Brain microvascular endothelial cell (primary cell): Measurements from ENCODE around the gene ZBTB44.
"Not testable (repeated sequence)": the region's sequence is repeated elsewhere in the genome, so short reads cannot be mapped to it uniquely, and the experiment has no call there.

Experiments
- DNase-seq: peaks from one replicate; pipeline ENCODE4 v3.0.0-alpha.2; 2020
- H3K27ac ChIP-seq: fragments of 250-450 bp; sonication (Bioruptor Pico); 2 replicates; pipeline ENCODE4 v1.5.1; 2020; ENCODE audit warnings: mild to moderate bottlenecking, moderate library complexity
- H3K27me3 ChIP-seq: fragments of 250-450 bp; sonication (Bioruptor Pico); replicated peaks from 2 replicates; pipeline ENCODE4 v1.5.1; 2020; ENCODE audit warnings: mild to moderate bottlenecking
- H3K36me3 ChIP-seq: fragments of 250-450 bp; sonication (Bioruptor Pico); replicated peaks from 2 replicates; pipeline ENCODE4 v1.5.1; 2020; ENCODE audit warnings: mild to moderate bottlenecking
- H3K4me3 ChIP-seq: 2 replicates; pipeline ENCODE4 v1.5.1; 2011; ENCODE audit warnings: low read depth, mild to moderate bottlenecking, control low read depth, low read length, moderate library complexity
- in situ Hi-C: cut with HindIII; loops from 2 replicates; pipeline ENCODE4 v1.10.0; 2017; ENCODE audit warnings: low sequenced_read_pairs, low pct_ligation_motif_present
- TF ChIP-seq, protein P1 (sequence below): IDR thresholded peaks from 2 replicates; pipeline ENCODE4 v1.5.1; 2011; ENCODE audit warnings: low read depth, mild to moderate bottlenecking, moderate library complexity, low read length, control low read depth, inconsistent platforms; ENCODE audit errors: missing control alignments

Gene ZBTB44

GRCh38 chr11:130340671-130341319, 26.1 kb upstream of the ZBTB44 start:
- Histone ChIP-seq H3K4me3 (no peak overlapping the region), H3K27ac (no peak overlapping the region), H3K36me3 (no peaks in the 10 kb centered on the region), H3K27me3 (no peaks in the 10 kb centered on the region)
- no peak for DNase-seq
- in situ Hi-C loops, result no loop called here
- TF ChIP-seq, protein P1, sequence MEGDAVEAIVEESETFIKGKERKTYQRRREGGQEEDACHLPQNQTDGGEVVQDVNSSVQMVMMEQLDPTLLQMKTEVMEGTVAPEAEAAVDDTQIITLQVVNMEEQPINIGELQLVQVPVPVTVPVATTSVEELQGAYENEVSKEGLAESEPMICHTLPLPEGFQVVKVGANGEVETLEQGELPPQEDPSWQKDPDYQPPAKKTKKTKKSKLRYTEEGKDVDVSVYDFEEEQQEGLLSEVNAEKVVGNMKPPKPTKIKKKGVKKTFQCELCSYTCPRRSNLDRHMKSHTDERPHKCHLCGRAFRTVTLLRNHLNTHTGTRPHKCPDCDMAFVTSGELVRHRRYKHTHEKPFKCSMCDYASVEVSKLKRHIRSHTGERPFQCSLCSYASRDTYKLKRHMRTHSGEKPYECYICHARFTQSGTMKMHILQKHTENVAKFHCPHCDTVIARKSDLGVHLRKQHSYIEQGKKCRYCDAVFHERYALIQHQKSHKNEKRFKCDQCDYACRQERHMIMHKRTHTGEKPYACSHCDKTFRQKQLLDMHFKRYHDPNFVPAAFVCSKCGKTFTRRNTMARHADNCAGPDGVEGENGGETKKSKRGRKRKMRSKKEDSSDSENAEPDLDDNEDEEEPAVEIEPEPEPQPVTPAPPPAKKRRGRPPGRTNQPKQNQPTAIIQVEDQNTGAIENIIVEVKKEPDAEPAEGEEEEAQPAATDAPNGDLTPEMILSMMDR, result no peak

- DNase-seq, result no peak
- Histone ChIP-seq H3K27ac (no peak overlapping the region), H3K4me3 (no peak overlapping the region), H3K27me3 (no peaks in the 10 kb centered on the region), H3K36me3 (no peaks in the 10 kb centered on the region)
- TF ChIP-seq, protein P1, result no peak
- in situ Hi-C loops, result no loop called here
Observed at GRCh38 chr11:130338667-130339066, 23.9 kb upstream of the ZBTB44 start.

DNA sequence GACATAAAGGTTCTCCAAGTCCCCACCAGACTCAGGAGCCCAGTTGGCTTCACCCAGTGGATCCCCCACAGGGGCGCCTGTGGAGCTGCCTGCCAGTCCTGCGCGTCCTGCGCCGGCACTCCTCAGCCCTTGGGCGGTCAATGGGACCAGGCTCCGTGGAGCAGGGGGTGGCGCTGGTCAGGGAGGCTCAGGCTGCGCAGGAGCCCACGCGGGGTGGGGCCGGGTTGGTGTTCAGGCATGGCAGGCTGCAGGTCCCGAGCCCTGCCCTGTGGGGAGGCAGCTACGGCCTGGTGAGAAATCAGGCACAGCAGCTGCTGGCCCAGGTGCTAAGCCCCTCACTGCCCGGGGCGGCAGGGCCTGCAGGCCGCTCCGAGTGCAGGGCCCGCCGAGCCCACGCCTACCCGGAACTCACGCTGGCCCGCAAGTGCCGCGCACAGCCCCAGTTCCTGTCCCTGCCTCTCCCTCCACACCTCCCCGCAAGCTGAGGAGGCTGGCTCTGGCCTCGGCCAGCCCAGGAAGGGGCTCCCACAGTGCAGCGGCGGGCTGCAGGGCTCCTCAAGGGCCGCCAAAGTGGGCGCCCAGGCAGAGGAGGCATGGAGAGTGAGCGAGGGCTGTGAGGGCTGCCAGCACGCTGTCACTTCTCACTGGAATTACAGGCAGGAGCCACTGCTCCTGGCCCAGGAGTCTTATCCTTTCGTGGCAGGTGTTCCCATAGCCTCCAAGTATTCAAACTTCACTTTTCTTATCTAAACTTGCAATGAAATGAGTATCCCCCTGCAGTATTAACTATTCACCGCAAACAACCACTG, 22.8 kb upstream of the ZBTB44 start:
- Histone ChIP-seq H3K36me3 (no peaks in the 10 kb centered on the region), H3K4me3 (no peak overlapping the region), H3K27ac (no peak overlapping the region), H3K27me3 (no peaks in the 10 kb centered on the region)
- no peak for DNase-seq
- TF ChIP-seq, protein P1, result no peak
- in situ Hi-C loops, result no loop called here

DNA sequence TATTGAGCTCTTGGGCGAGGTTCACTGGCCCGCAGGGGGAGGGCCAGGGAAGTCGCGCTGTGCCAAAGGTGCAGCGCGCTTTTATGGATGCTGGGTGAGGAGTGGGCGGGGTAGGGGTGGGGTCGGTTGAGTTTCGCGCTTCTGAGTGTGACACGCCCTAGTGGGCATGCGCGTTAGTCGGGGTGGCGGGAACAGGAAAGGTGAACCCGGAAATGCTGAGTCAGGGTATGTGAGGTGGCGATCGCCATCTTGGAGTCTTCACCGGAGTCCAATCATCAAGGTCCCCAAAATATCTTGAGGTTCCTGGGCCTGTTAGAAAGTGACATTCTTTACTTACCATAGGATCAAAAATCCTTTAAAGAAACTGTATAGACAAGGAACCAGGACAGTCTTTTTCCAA, 16.7 kb upstream of the ZBTB44 start:
- H3K36me3 ChIP-seq, H3K27ac ChIP-seq, DNase-seq, H3K27me3 ChIP-seq, in situ Hi-C loops, H3K4me3 ChIP-seq: not testable (repeated sequence)

DNA sequence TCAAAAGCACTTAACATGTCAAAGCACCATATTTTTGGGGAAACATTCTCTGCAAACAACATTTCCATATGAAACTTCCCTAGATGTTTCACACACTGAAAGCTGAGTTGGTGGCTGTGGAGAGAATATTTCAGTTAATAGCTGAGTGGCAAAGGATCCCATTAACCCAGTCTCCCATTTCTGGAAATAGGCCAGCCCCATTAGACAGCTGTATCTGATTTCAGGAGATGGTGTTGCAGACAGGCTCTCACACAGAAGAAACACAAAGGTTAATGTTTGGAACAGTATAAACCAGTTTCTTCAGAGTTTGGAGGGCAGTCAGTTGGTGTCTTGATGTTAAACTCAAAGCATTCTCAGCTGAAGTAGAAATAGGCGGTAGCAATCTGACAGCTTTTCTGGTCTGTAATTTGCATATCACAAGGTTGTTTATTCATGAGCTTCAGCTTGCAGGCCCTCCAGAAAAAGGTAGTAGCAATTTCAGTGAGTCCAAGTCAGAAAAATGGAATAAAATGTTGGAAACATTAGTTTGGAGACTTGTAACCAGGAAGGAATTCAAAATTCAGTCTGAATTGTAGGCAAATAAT, 15.5 kb upstream of the ZBTB44 start:
- no peak for DNase-seq
- Histone ChIP-seq H3K36me3 (no peaks in the 10 kb centered on the region), H3K4me3 (no peak overlapping the region), H3K27ac (no peak overlapping the region), H3K27me3 (no peaks in the 10 kb centered on the region)
- TF ChIP-seq, protein P1, result no peak
- in situ Hi-C loops, result no loop called here

GRCh38 chr11:130328420-130328819, 13.7 kb upstream of the ZBTB44 start:
- TF ChIP-seq, protein P1, result no peak
- Histone ChIP-seq H3K36me3 (no peaks in the 10 kb centered on the region), H3K4me3 (no peak overlapping the region), H3K27ac (no peak overlapping the region), H3K27me3 (no peaks in the 10 kb centered on the region)
- in situ Hi-C loops, result no loop called here
- no peak for DNase-seq
